WERI-Rb-1 (cell line): ENCODE measurements around the gene PIP4K2A.

Experiments used
- DNase-seq: peaks from one replicate; pipeline ENCODE4 v3.0.0-alpha.2; 2020
- H3K27ac ChIP-seq: fragments of 250-450 bp; sonication (Bioruptor Pico); 2 replicates; pipeline ENCODE4 v1.5.1; 2020; ENCODE audit warnings: mild to moderate bottlenecking, moderate library complexity
- H3K27me3 ChIP-seq: fragments of 250-450 bp; sonication (Bioruptor Pico); 2 replicates; pipeline ENCODE4 v1.5.1; 2021; ENCODE audit warnings: mild to moderate bottlenecking, low read depth, moderate library complexity; ENCODE audit not compliant: insufficient read depth, severe bottlenecking
- H3K36me3 ChIP-seq: fragments of 250-450 bp; sonication (Bioruptor Pico); 2 replicates; pipeline ENCODE4 v1.5.1; 2020; ENCODE audit warnings: mild to moderate bottlenecking, moderate library complexity
- H3K4me3 ChIP-seq: 2 replicates; pipeline ENCODE4 v1.5.1; 2011; ENCODE audit warnings: low read depth, mild to moderate bottlenecking, control low read depth, low read length
- H3K9me3 ChIP-seq: fragments of 250-450 bp; sonication (Bioruptor Pico); 2 replicates; pipeline ENCODE4 v1.5.1; 2021; ENCODE audit warnings: mild to moderate bottlenecking, moderate library complexity; ENCODE audit not compliant: severe bottlenecking
- CTCF ChIP-seq: IDR thresholded peaks from 2 replicates; pipeline ENCODE4 v1.5.1; 2011; ENCODE audit warnings: low read depth, mild to moderate bottlenecking, control low read depth, inconsistent platforms, low read length

Gene PIP4K2A

GRCh38 chr10:22712211-22712955 lies 2.0 kb downstream of the PIP4K2A start:
- Histone ChIP-seq H3K36me3 (no peaks in the 10 kb centered on the region), H3K9me3 (no peaks in the 10 kb centered on the region), H3K27me3 (no peaks in the 10 kb centered on the region), H3K27ac (no peak overlapping the region), H3K4me3 (peak overlapping the region; percentile 81)
- no peak for TF ChIP-seq CTCF
- no peak for DNase-seq

DNA sequence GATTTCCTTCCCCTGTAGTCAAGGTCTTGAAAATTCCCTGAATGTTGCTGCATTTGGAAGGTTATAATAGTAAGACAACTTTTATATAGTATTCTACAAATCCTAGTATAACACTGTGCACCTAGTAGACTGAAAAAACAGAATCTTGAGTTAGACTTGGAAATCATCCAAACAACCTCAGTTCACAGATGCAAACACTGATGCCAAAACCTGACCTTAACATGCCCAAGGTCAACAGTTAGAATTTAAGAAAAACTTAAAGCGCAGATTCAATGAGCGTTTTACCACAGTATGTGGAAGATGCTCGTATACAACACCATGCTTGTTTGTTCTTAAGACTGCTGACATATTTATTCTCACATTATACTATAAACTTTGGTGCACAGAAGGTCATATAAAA lies 3.0 kb downstream of the PIP4K2A start:
- Histone ChIP-seq H3K9me3 (no peaks in the 10 kb centered on the region), H3K36me3 (no peaks in the 10 kb centered on the region), H3K27me3 (no peaks in the 10 kb centered on the region), H3K27ac (no peak overlapping the region), H3K4me3 (no peak overlapping the region)
- no peak for DNase-seq
- no peak for TF ChIP-seq CTCF

DNA sequence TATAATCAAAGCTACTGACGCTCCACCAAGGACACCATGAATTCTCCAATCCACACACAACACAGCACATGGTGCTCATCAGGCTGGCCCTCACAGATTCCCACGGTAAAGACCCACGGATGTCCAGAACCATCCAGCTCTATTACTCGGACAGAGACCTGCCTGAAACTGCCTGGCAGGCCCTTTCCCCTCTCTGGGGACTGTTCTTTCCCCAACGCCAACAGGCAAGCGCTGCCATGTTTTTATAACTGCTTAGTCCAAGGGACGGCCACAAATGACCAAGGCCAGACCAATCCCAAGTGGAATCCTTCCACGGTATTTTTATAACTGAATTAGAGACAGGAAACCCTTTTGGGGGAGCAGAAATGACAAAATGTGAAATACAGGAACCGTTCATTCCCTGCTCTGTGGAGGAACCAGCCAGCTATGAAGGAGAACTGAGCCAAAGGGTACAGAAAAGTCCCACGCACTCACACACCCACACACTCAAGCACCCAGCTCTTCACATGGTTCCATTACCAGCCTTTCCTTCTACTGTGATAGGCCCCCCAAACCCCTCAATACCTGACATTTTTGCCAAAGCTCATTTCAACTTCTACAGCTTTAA lies 4.1 kb downstream of the PIP4K2A start:
- no peak for TF ChIP-seq CTCF
- Histone ChIP-seq H3K27ac (no peak overlapping the region), H3K36me3 (no peaks in the 10 kb centered on the region), H3K27me3 (no peaks in the 10 kb centered on the region), H3K9me3 (no peaks in the 10 kb centered on the region), H3K4me3 (no peak overlapping the region)
- no peak for DNase-seq

DNA sequence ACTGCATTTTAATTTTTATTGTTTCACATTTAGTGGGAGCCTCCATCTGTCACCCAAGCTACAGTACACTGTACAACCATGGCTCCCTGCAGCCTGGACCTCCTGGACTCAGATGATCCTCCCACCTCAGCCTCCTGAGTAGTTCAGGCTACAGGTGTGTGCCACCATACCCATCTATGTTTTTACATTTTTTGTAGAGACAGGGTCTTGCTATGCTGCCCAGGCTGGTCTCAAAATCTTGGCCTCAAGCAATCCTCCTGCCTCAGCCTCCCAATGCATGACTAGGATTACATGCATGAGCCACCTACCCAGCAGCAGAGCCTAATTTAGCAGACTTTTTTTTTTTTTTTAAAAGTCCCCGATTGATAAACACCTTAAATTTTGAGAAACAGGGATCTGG lies 5.6 kb downstream of the PIP4K2A start:
- DNase-seq: no peak
- Histone ChIP-seq H3K36me3 (no peaks in the 10 kb centered on the region), H3K27ac (no peak overlapping the region), H3K4me3 (no peak overlapping the region), H3K27me3 (no peaks in the 10 kb centered on the region), H3K9me3 (no peaks in the 10 kb centered on the region)
- TF ChIP-seq CTCF: no peak

DNA sequence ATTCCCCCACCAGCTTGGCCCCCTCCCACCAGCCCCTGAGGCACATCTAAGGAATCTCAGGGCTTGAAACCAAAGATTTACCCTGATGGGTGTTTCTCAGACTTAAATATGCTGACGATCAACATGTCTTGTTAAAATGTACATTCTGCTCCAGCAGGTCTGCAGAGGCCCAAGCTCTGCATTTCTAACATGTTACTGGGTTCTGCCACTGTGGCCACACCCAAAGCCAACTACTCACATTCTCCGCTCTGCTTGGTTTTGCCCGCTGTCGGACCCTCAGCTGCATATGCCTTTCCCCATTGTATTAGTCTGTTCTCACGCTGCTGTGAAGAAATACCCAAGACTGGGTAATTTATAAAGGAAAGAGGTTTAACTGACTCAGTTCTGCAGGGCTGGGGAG lies 8.9 kb downstream of the PIP4K2A start:
- no peak overlapping the region for H3K4me3 ChIP-seq
- no peak overlapping the region for H3K27ac ChIP-seq
- DNase-seq: no peak
- TF ChIP-seq CTCF: no peak
- no peaks in the 10 kb centered on the region for H3K36me3 ChIP-seq
- no peaks in the 10 kb centered on the region for H3K27me3 ChIP-seq
- no peaks in the 10 kb centered on the region for H3K9me3 ChIP-seq

DNA sequence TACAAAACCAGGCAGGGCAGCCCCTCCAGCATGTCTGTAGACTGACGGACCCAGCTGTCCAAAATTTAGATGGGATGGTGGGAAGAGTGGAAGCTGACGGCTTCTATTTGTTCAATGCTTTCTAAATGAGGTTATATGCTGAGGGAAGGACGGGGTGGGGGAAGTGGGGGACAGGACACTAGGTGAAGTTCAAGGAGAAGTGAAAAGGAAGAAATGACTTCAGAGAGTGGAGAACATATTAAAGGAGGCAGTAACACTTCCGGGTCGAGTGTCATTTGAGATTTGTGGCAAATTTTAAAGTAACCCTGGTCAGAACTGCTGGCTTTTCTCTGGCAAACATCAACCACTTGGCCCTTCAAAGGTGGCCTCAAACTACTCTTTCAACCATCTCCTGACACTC lies 9.4 kb downstream of the PIP4K2A start:
- no peaks in the 10 kb centered on the region for H3K9me3 ChIP-seq
- H3K4me3 ChIP-seq: no peak overlapping the region
- H3K36me3 ChIP-seq: no peaks in the 10 kb centered on the region
- TF ChIP-seq CTCF: no peak
- H3K27ac ChIP-seq: no peak overlapping the region
- no peaks in the 10 kb centered on the region for H3K27me3 ChIP-seq
- DNase-seq: no peak
